HG02571 (cell line): ENCODE measurements around the gene USH2A.

Experiments used
- ATAC-seq: cut with Tn5 transposase; IDR thresholded peaks from one replicate; pipeline ENCODE4 v1.9.1; 2021; ENCODE audit warnings: mild to moderate bottlenecking, moderate library complexity; ENCODE audit not compliant: unreplicated experiment

Gene USH2A, protein sequence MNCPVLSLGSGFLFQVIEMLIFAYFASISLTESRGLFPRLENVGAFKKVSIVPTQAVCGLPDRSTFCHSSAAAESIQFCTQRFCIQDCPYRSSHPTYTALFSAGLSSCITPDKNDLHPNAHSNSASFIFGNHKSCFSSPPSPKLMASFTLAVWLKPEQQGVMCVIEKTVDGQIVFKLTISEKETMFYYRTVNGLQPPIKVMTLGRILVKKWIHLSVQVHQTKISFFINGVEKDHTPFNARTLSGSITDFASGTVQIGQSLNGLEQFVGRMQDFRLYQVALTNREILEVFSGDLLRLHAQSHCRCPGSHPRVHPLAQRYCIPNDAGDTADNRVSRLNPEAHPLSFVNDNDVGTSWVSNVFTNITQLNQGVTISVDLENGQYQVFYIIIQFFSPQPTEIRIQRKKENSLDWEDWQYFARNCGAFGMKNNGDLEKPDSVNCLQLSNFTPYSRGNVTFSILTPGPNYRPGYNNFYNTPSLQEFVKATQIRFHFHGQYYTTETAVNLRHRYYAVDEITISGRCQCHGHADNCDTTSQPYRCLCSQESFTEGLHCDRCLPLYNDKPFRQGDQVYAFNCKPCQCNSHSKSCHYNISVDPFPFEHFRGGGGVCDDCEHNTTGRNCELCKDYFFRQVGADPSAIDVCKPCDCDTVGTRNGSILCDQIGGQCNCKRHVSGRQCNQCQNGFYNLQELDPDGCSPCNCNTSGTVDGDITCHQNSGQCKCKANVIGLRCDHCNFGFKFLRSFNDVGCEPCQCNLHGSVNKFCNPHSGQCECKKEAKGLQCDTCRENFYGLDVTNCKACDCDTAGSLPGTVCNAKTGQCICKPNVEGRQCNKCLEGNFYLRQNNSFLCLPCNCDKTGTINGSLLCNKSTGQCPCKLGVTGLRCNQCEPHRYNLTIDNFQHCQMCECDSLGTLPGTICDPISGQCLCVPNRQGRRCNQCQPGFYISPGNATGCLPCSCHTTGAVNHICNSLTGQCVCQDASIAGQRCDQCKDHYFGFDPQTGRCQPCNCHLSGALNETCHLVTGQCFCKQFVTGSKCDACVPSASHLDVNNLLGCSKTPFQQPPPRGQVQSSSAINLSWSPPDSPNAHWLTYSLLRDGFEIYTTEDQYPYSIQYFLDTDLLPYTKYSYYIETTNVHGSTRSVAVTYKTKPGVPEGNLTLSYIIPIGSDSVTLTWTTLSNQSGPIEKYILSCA (N-terminal part only)

GRCh38 chr1:216422821-216423520, at the start of gene USH2A:
TSS of gene USH2A (minus strand) at chr1:216423448. CDS start at chr1:216422336, 1,112 bp downstream.
- ATAC-seq, result no peak

DNA sequence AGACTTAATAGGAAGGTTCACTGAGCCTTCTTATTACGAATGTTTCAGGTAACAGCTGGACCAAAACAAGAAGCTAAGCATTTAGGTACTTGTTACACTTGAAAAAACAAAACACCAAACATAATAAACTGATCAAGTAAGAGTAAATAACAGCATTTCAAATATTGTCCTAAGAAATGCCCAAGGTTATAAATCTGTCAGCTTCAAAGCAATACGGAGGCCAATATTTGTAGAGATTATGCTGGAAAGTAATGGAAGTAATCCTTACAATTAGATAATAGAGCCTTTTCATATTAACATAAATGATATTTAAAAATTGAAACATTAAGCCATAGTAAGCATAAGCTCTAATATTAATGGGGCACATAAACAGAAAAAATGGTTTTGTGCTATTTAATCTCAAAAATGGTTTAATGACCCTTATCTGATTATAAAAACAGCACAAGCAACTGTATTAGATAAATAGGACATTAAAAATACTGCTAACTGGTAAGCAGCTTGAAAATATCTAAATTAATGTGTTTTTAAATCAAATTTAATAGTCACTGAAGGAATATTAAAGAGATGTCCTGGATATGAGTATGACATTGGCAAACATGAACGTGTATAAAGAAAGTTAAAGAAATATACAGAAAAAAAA, 43.0 kb upstream of the USH2A start:
- ATAC-seq, result no peak

GRCh38 chr1:216464489-216464888, 41.2 kb upstream of the USH2A start:
- no peak for ATAC-seq

- no peak for ATAC-seq
These were observed 39.0 kb upstream of the USH2A start for GRCh38 chr1:216462066-216462775.

GRCh38 chr1:216461466-216461865, 38.2 kb upstream of the USH2A start:
- ATAC-seq, result no peak

GRCh38 chr1:216459651-216460207, 36.5 kb upstream of the USH2A start:
- ATAC-seq, result no peak

DNA sequence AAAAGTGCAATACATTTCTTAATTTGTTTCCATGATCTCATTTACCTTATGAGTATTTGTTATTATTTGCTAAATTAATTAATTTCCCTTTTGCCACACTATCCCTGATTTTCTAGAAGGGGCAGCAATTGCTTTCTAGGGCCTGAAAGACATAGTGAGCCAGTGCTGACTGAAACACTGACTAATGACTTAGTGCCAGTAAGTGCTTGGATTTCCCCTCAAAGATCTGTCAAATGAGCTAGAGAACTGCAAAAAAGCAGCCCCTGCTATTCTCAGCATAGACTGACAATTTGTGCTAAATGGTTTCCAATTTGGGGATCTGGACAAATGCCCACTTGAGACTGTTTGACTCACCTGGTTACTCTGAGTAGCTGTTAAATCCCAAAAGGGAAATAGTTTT, 35.6 kb upstream of the USH2A start:
- ATAC-seq, result no peak

DNA sequence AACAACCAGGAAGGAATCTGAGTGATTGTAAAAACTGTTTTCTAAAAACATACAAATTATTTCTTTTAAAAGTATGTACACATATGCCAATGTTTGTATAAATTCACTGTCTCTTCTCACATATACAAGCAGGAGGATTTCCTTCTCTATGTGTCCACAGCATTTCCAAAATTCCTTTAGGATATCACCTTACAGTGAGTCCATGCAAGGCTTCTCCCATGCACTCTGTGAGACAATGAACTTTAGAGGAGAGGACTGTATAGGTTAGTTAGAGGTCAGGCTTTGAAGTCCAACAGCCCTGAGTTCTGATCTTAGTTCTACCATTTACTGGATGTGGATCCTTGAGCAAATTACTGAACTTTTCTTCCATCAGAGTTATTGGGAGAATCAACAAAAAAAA, 34.1 kb upstream of the USH2A start:
- ATAC-seq, result no peak

GRCh38 chr1:216456682-216457081, 33.4 kb upstream of the USH2A start:
- no peak for ATAC-seq

- no peak for ATAC-seq
These were observed 30.5 kb upstream of the USH2A start for GRCh38 chr1:216453777-216454176.

DNA sequence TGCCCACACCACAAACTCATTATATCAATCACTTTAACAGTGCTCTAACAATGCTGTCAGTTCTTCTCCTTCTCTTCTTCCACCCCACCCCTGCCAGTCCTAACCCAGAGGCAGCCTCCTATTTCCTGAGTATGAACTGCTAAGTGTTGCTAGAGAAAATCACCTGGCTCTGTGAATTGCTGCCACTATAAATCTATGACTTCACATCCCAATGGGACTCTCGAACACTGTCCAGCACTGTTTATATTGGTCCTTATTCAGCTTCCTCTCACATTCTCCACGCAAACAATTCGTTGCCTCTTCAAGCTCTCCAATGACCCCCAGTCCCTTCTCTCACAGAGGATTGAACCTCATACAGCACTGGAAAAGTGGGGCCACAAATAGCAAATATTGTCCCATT, 27.0 kb upstream of the USH2A start:
- ATAC-seq, result no peak

- ATAC-seq, result no peak
These were observed 24.8 kb upstream of the USH2A start for GRCh38 chr1:216448011-216448510.

DNA sequence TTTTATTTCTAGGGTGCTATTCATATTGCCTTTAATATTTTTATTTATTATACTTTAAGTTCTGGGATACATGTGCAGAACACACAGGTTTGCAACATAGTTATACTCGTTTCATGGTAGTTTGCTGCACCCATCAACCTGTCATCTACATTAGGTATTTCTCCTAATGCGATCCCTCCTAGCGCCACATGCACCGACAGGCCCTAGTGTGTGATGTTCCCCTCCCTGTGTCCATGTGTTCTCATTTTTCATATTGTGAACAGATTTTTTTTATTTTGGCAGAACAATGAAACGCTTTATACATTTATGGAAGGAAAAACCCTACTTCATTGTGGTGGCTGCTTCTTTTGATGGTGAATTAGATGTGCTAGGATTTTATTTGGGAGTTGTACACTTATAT, 14.4 kb upstream of the USH2A start:
- ATAC-seq, result no peak

DNA sequence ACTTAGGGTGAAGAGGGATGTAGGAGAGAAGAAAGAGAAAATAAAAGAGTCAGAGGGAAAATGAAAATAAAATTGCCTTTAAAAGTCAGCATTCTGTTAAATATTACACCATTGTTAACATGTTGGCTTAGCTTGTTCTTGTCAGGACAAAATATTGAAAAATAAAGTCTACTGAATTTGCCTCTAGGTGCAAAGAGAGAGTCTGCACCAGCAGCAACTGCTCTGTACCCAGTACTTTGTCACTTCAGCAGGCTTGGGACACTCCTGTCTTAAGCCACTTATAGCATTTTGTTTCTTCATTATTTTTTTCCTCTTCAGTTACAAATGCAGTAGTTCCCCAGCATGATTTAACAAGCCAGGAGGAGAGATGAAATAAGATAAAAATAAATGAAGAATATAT, 11.0 kb upstream of the USH2A start:
- ATAC-seq, result no peak

DNA sequence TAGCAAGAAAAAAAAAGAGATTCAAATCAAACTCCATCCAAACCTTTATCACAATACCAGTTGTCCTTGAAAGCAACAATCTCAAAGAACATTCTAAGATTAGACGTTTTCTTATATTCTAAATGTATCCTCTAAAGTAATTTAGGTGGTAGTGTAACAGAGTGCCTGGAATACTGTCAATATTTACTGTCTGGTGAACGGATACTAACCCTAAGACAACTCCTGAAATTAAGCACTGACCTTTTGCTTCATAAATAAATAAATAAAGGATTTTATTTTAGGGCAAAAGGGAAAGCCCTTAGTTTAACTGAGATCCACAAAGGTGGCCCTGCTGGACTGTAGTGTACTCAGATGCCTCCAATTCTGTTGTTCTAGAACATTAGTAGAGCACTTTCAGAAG, 9.9 kb upstream of the USH2A start:
- no peak for ATAC-seq

GRCh38 chr1:216430744-216431143, 7.5 kb upstream of the USH2A start:
- ATAC-seq, result no peak

GRCh38 chr1:216425577-216425976, 2.3 kb upstream of the USH2A start:
- ATAC-seq, result no peak

GRCh38 chr1:216420746-216421145, 2.5 kb downstream of the USH2A start:
- ATAC-seq, result no peak

DNA sequence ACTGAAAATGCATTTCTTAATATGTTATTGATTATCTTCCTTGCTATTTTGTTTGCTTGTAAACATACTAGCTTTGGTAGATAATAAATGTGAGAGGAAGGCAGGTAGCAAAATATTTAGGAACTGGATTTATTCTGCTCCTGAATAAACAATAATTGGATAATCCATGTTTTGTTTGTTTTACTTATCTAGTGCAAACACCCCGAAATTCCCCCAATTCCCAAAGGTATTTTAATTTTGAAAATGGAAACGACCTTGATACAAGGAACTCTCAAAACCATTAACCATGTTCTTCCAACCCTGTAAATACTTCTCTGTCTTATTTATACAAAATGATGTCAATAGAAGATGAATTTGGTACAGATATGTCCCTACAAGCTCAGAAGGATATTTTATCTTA, 3.0 kb downstream of the USH2A start:
- ATAC-seq, result no peak
